ENCODE measurements around the gene APLF.
"Not testable (repeated sequence)": the region's sequence is repeated elsewhere in the genome, so short reads cannot be mapped to it uniquely, and the experiment has no call there.

APLF gene

GRCh38 chr2:68475576-68475975, 8.2 kb downstream of the APLF start:
- no peak for DNase-seq (ENCODE audit: low read depth in 2 of 2)

- DNase-seq (ENCODE audit: low read depth in 2 of 2), result no peak
Measured at GRCh38 chr2:68476454-68476853, 9.1 kb downstream of the APLF start.

GRCh38 chr2:68478688-68479087, 11.3 kb downstream of the APLF start:
- DNase-seq (ENCODE audit: low read depth in 2 of 2), result no peak

DNA sequence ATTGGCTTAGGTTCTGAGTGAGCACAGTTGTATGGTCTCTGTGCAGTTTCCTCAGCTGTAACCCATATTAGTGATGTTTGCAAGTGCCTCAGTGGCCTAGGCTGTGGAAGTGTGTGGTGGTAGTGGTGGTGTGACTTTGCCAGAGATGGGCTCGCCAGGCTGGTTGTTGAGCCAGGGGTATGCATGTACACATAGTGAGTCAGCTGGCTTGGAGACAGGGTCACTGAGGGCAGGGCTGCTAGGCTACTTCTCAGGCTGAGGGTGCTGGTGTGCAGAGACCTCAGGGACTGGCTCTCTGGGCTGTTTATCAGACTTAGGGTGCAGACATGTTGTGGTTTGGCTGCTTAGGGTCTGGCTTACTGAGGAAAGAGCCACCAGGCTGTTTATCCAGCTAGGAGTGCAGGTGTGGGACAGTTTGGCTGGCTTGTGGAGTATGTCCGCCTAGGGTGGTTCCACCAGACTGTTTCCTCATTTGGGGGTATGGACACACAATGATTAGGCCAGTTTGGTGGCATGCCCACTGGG, 15.0 kb downstream of the APLF start:
- DNase-seq (ENCODE audit: low read depth in 2 of 2), result no peak

GRCh38 chr2:68483011-68483410, 15.6 kb downstream of the APLF start:
- DNase-seq (ENCODE audit: low read depth in 2 of 2), result no peak

DNA sequence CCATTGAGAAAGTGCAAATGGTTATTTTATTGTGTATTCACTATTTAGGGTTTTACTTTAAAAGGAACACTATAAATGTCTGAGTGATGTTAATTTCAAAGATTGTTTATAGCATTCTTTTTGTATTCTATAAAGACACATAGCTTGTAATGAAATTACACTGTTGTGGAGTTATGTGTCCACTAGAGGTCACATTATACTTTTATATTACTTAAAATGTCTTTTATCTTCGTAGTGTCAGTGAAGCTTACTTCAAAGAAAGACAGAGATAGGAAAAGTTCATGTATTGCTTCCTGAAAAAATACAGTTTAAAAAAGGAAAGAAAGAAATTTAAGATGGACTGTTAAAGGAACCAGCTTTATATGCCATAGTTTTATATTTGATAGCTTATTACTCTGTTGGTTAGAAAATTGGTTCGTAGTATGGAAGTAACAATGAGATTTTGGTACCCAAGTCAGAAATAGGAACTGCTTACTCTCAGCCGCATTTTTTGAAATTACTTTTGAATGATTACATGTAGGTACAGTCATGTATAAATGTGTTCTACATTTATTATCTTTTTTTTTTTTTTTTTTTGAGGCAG, 20.5 kb downstream of the APLF start:
- DNase-seq (ENCODE audit: low read depth in 2 of 2), result no peak

- DNase-seq (ENCODE audit: low read depth in 2 of 2), result not testable (repeated sequence)
Measured at GRCh38 chr2:68488605-68489004, 21.2 kb downstream of the APLF start.

GRCh38 chr2:68489282-68489681, 21.9 kb downstream of the APLF start:
- DNase-seq (ENCODE audit: low read depth in 2 of 2), result no peak

GRCh38 chr2:68491582-68491981, 24.2 kb downstream of the APLF start:
- no peak for DNase-seq (ENCODE audit: low read depth in 2 of 2)

DNA sequence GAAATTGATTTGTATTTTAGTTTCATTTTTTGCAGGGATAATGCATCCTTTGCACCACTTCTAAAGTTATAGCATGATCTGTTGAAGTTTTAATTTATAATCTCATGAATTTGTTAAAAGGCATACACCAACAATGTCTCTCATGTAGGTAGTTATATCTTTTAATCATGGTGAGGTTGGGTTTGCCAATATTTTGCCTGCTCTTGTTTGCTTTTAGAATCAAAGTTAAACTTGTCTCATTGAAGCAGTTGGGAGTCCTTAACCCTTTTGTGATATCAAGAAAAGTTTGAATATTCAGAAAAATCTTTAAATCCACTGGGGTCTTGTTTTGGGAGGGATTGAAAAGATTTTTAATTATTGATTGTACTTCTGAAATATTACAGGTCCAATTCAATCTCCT, 31.7 kb downstream of the APLF start:
- DNase-seq (ENCODE audit: low read depth in 2 of 2), result no peak

GRCh38 chr2:68500649-68501048, 33.3 kb downstream of the APLF start:
- no peak for DNase-seq (ENCODE audit: low read depth in 2 of 2)

- no peak for DNase-seq (ENCODE audit: low read depth in 2 of 2)
Measured at GRCh38 chr2:68501768-68502167, 34.4 kb downstream of the APLF start.

- DNase-seq (ENCODE audit: low read depth in 2 of 2), result no peak
Measured at GRCh38 chr2:68505603-68506159, 38.3 kb downstream of the APLF start.

GRCh38 chr2:68506170-68506569, 38.8 kb downstream of the APLF start:
- no peak for DNase-seq (ENCODE audit: low read depth in 2 of 2)

- DNase-seq (ENCODE audit: low read depth in 2 of 2), result no peak
Measured at GRCh38 chr2:68512326-68512725, 44.9 kb downstream of the APLF start.

DNA sequence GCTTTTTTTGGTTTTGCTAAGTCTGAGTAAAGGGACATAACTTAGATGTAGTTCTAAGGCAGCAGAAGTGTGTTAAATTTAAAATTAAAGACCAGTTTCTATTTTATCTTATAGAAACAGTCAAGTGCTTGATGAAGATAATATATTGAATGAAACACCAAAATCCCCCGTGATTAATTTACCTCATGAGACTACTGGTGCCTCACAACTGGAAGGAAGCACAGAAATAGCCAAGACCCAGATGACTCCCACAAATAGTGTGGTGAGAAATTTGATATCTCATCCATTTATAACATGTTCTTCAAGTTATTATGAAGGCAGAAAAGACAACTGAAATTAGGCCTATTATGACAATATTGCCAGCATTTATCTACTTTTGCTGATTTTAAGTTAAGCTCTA, 45.6 kb downstream of the APLF start:
- no peak for DNase-seq (ENCODE audit: low read depth in 2 of 2)

DNA sequence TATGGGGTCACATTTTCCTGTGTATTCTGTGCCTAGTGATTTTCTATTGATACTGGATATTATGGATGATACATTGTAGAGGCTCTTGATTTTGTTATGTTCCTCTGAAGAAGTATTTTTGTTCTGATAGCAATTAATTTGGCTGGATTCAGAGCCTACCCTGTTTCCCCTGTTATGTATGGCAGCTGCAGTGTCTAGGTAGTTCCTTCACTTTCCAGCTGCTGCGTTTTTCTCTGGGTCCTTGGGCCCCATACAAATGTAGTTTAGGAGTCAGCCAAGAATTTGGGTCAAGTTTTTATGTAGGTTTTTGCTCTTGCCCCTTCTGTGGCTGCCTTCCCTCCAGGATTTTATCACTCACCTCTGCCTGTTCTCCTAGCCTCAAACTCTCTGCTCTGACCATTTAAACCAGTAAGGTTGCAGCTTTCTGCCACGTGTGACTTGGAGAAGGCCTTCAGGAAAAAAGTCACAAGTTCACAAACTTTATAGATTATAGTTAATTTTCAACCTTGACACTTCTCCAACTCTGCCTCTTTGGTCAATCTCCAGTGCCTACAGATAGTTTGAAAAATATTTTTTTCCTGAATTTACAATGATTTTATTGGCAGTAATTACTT, 47.0 kb downstream of the APLF start:
- no peak for DNase-seq (ENCODE audit: low read depth in 2 of 2)

DNA sequence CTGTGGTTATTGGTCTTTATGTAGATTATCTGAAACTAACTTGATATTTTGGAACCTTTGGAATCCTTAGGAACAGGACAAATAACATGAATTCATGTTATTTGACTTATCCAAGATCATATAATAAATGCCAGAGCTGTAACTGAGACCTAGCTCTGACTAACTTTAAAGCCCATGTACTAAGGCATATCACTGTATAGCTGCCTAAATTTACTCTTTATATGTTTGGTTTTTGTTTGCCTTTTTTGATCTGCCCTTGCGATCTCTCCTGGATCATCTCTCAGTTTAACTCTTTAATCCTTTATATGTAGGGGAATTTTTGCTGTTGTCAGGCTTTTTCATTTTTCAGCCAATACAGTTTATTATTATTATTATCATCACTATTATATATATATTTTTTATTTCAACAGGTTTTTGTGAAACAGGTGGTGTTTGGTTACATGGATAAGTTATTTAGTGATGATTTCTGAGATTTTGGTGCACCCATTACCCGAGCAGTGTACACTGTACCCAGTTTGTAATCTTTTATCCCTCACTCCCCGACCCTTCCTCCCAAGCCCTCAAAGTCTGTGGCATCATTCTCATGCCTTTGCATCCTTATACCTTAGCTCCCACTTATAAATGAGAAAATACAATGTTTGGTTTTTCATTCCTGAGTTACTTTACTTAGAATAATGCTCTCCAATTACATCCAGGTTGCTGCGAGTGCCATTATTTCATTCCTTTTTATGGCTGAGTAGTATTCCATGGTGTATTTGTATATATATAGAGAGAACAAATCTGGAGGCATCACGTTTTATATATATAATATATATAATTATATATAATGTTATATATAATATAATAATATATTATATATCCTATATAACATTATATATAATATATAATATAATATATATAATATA, 48.9 kb downstream of the APLF start:
- no peak for DNase-seq (ENCODE audit: low read depth in 2 of 2)

DNA sequence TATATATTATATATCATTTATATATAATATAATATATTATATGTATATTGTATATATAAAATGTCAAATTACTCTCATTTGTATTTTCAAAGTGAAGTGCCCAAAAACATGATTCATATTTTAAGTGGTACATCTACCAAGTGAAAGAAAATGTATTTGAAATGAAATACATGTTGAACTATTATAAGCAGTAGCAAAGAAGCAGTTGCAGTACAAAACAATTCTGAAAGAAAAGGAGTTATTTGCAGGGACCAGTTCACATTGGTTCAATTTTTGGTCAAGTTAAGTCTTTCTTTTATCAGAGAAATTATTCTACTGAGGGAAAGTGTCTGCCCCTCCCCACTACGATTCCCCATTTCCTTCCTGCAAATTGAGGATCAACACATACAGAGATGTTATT, 51.9 kb downstream of the APLF start:
- no peak for DNase-seq (ENCODE audit: low read depth in 2 of 2)

DNA sequence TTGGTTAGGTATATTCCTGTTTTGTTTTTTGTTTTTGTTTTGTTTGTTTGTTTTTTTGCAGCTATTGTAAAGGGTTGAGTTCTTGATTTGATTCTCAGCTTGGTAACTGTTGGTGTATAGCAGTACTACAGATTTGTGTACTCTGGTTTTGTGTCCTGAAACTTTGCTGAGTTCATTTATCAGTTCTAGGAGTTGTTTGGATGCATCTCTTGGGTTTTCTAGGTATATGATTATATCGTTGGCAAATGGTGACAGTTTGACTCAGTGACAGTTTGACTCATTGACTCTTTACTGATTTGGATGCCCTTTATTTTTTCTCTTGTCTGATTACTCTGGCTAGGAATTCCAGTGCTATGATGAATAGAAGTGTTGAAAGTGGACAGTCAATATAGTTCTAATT, 53.7 kb downstream of the APLF start:
- DNase-seq (ENCODE audit: low read depth in 2 of 2), result no peak

DNA sequence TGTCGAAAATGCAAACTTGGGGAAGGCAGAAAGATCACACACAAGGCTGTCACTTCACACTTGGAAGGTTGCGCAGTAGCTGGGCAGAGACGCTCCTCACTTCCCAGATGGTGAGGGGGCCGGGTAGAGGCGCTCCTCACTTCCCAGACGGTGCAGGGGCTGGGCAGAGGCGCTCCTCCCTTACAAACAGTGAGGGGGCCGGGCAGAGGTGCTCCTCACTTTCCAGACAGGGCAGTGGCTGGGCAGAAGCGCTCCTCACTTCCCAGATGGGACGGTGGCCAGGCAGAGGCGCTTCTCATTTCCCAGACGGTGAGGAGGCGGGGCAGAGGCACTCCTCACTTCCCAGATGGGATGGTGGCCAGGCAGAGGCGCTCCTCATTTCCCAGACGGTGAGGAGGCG, 59.6 kb downstream of the APLF start:
- not testable (repeated sequence) for DNase-seq (ENCODE audit: low read depth in 2 of 2)

GRCh38 chr2:68527343-68528081, 60.1 kb downstream of the APLF start:
- DNase-seq (ENCODE audit: low read depth in 2 of 2), result not testable (repeated sequence)

All from stimulated activated CD8-positive, alpha-beta memory T cell treated with anti-CD3 and anti-CD28 coated beads, Interleukin-15, amount 100 ng/mL, for 48 hours (primary cell).